Large intestine (tissue), 12 donors: ENCODE data around the gene CD28. TPM values are rescaled to one million over a fixed set of nuclear protein-coding genes. Genes with fewer than 3 reads are reported as not detected.

ENCODE experiments used
- DNase-seq, 2 donors: peaks; one replicate each; pipeline versions ENCODE4 v3.0.0 to v3.0.0-alpha.2; 2013
- H3K27ac ChIP-seq: one replicate; pipeline ENCODE4 v1.5.1; 2013; ENCODE audit warnings: low read length
- H3K27me3 ChIP-seq: 2 replicates; pipeline ENCODE4 v1.6.1; 2013; ENCODE audit warnings: low read length; ENCODE audit not compliant: control insufficient read depth, insufficient read depth
- H3K36me3 ChIP-seq: 2 replicates; pipeline ENCODE4 v1.6.1; 2013; ENCODE audit warnings: low read length; ENCODE audit not compliant: control insufficient read depth, insufficient read depth
- H3K4me1 ChIP-seq: one replicate; pipeline ENCODE4 v1.6.1; 2013; ENCODE audit warnings: low read length; ENCODE audit not compliant: control insufficient read depth, insufficient read depth
- H3K4me3 ChIP-seq: one replicate; pipeline ENCODE4 v1.5.1; 2013; ENCODE audit warnings: low read length
- H3K9me3 ChIP-seq: one replicate; pipeline ENCODE4 v1.6.1; 2013; ENCODE audit warnings: mild to moderate bottlenecking, low read depth, low read length, moderate library complexity; ENCODE audit not compliant: control insufficient read depth
- whole genome bisulfite sequencing: methylation state at CpG from one replicate; pipeline ENCODE4 v1.1.5; 2013; ENCODE audit warnings: low lambda C conversion rate; ENCODE audit not compliant: insufficient coverage; 5-methylcytosine and 5-hydroxymethylcytosine counted together
- long read RNA-seq, 11 donors: transcript quantifications; one replicate each; lab custom pipeline, GENCODE V29; 2026
- polyA plus RNA-seq: library from polyadenylated mRNA; unstranded; fragments of 120-200 nt; gene quantifications from one replicate; pipeline ENCODE4 v1.2.1, GENCODE V29; 2013

Gene CD28
- polyA plus RNA-seq = 1.5 TPM
- long read RNA-seq, donor 1 = 0 reads
- long read RNA-seq, donor 2 = 0 reads
- long read RNA-seq, donor 3 = 0 reads
- long read RNA-seq, donor 4 = 0 reads
- long read RNA-seq, donor 5 = 0 reads
- long read RNA-seq, donor 6, full-length matches to known transcripts = 2 of 2 reads
- long read RNA-seq, donor 6, partial matches to known transcripts = 0 of 2 reads
- long read RNA-seq, donor 6, other reads (novel, unspliced or antisense) = 0 of 2 reads
- long read RNA-seq, donor 7 = 0 reads
- long read RNA-seq, donor 8, full-length matches to known transcripts = 2 of 2 reads
- long read RNA-seq, donor 8, partial matches to known transcripts = 0 of 2 reads
- long read RNA-seq, donor 8, other reads (novel, unspliced or antisense) = 0 of 2 reads
- long read RNA-seq, donor 9 = 0 reads
- long read RNA-seq, donor 10 = 0 reads
- long read RNA-seq, donor 11, full-length matches to known transcripts = 2 of 2 reads
- long read RNA-seq, donor 11, partial matches to known transcripts = 0 of 2 reads
- long read RNA-seq, donor 11, other reads (novel, unspliced or antisense) = 0 of 2 reads

- no peaks in the 10 kb centered on the region for H3K36me3 ChIP-seq
- H3K9me3 ChIP-seq = no peaks in the 10 kb centered on the region
- DNase-seq = no peak
- no peak within 1 kb of the TSS for H3K27ac ChIP-seq
- H3K27me3 ChIP-seq = no peaks in the 10 kb centered on the region
- 100% methylated on average over 1 of the region's 9 CpGs for WGBS
- H3K4me3 ChIP-seq = no peak within 1 kb of the TSS
- H3K4me1 ChIP-seq = peaks cover 10% of the 10 kb centered on the region
Observed at GRCh38 chr2:203706403-203706802, at the start of gene CD28. Gene CD28, plus strand, starts transcription at chr2:203706639. Its CDS starts 58 bp downstream, at chr2:203706697.

- Histone ChIP-seq H3K36me3 (no peaks in the 10 kb centered on the region), H3K9me3 (no peaks in the 10 kb centered on the region), H3K27me3 (no peaks in the 10 kb centered on the region), H3K27ac (no peak overlapping the region), H3K4me1 (peaks cover 19% of the 10 kb centered on the region), H3K4me3 (no peak overlapping the region)
- 85% methylated on average over 2 of the region's 4 CpGs for WGBS
- no peak for DNase-seq
Observed at GRCh38 chr2:203659331-203660049, 46.9 kb upstream of the CD28 start.

GRCh38 chr2:203660465-203660864, 46.0 kb upstream of the CD28 start:
- Histone ChIP-seq H3K4me1 (peaks cover 19% of the 10 kb centered on the region), H3K4me3 (no peak overlapping the region), H3K36me3 (no peaks in the 10 kb centered on the region), H3K27ac (no peak overlapping the region), H3K9me3 (no peaks in the 10 kb centered on the region), H3K27me3 (no peaks in the 10 kb centered on the region)
- DNase-seq = no peak
- WGBS = no CpG with 5 or more reads among the region's 2 CpGs

GRCh38 chr2:203661279-203661908, 45.0 kb upstream of the CD28 start:
- Histone ChIP-seq H3K27me3 (no peaks in the 10 kb centered on the region), H3K4me1 (peaks cover 14% of the 10 kb centered on the region), H3K9me3 (no peaks in the 10 kb centered on the region), H3K4me3 (no peak overlapping the region), H3K36me3 (no peaks in the 10 kb centered on the region), H3K27ac (no peak overlapping the region)
- DNase-seq = no peak
- no CpG with 5 or more reads among the region's 3 CpGs for WGBS

GRCh38 chr2:203662487-203662886, 44.0 kb upstream of the CD28 start:
- no peaks in the 10 kb centered on the region for H3K27me3 ChIP-seq
- no peak for DNase-seq
- no peaks in the 10 kb centered on the region for H3K9me3 ChIP-seq
- peak overlapping the region; percentile 1 for H3K27ac ChIP-seq
- 50% methylated on average over 1 of the region's 1 CpG for WGBS
- no peaks in the 10 kb centered on the region for H3K36me3 ChIP-seq
- no peak overlapping the region for H3K4me3 ChIP-seq
- peaks cover 8% of the 10 kb centered on the region for H3K4me1 ChIP-seq

- H3K9me3 ChIP-seq = no peaks in the 10 kb centered on the region
- H3K36me3 ChIP-seq = no peaks in the 10 kb centered on the region
- H3K27me3 ChIP-seq = no peaks in the 10 kb centered on the region
- DNase-seq = peak in 1 of 2 donors; percentile 48
- peaks cover 8% of the 10 kb centered on the region for H3K4me1 ChIP-seq
- H3K27ac ChIP-seq = peak overlapping the region; percentile 1
- no peak overlapping the region for H3K4me3 ChIP-seq
Observed at GRCh38 chr2:203662951-203663350, 43.5 kb upstream of the CD28 start.

- WGBS = no CpG with 5 or more reads among the region's 7 CpGs
- no peak for DNase-seq
- no peak overlapping the region for H3K27ac ChIP-seq
Observed at GRCh38 chr2:203664029-203664755, 42.2 kb upstream of the CD28 start.

GRCh38 chr2:203667838-203668237, 38.6 kb upstream of the CD28 start:
- Histone ChIP-seq H3K36me3 (no peaks in the 10 kb centered on the region), H3K9me3 (no peaks in the 10 kb centered on the region), H3K4me1 (peaks cover 3% of the 10 kb centered on the region), H3K4me3 (no peak overlapping the region), H3K27ac (no peak overlapping the region), H3K27me3 (no peaks in the 10 kb centered on the region)
- 67% methylated on average over 1 of the region's 2 CpGs for WGBS
- no peak for DNase-seq

More at GRCh38 chr2:203664029-203664755, 42.2 kb upstream of the CD28 start:
- Histone ChIP-seq H3K9me3 (no peaks in the 10 kb centered on the region), H3K36me3 (no peaks in the 10 kb centered on the region), H3K4me1 (peaks cover 8% of the 10 kb centered on the region), H3K4me3 (no peak overlapping the region), H3K27me3 (no peaks in the 10 kb centered on the region)

GRCh38 chr2:203669820-203670219, 36.6 kb upstream of the CD28 start:
- Histone ChIP-seq H3K27me3 (no peaks in the 10 kb centered on the region), H3K9me3 (no peaks in the 10 kb centered on the region), H3K36me3 (no peaks in the 10 kb centered on the region), H3K4me3 (no peak overlapping the region), H3K4me1 (no peaks in the 10 kb centered on the region), H3K27ac (no peak overlapping the region)
- WGBS = no CpG with 5 or more reads among the region's 2 CpGs
- DNase-seq = no peak

- no peaks in the 10 kb centered on the region for H3K9me3 ChIP-seq
- H3K36me3 ChIP-seq = no peaks in the 10 kb centered on the region
- H3K27ac ChIP-seq = no peak overlapping the region
- no peaks in the 10 kb centered on the region for H3K4me1 ChIP-seq
- no peak overlapping the region for H3K4me3 ChIP-seq
- DNase-seq = no peak
- H3K27me3 ChIP-seq = no peaks in the 10 kb centered on the region
Observed at GRCh38 chr2:203670939-203671338, 35.5 kb upstream of the CD28 start.
